HepG2 (cell line): ENCODE data around the gene TBX15. TPM values are rescaled to one million over a fixed set of nuclear protein-coding genes. Genes with fewer than 3 reads are reported as not detected.

ENCODE experiments used
- ATAC-seq: fragments of 200-7000 bp; cut with Tn5 transposase; 3 replicates; pipeline ENCODE4 v1.9.1; 2020; ENCODE audit warnings: mild to moderate bottlenecking, moderate library complexity
- BruUV-seq: library from RNA; stranded (reverse); fragments of 400-500 nt; replicated peaks from 2 replicates; lab custom pipeline; 2021; lab: Mats Ljungman, UMichigan
- CTCF ChIA-PET: fragments of 300-600 bp; formaldehyde crosslinking; extraction: SDS; loops from one replicate; lab custom pipeline; 2021; ENCODE audit warnings: low total read pairs, inconsistent platforms, low intra/inter-chr PET ratio; lab: Yijun Ruan, JAX
- POLR2A ChIA-PET: fragments of 350-600 bp; sonication (Branson Sonifier 250); formaldehyde crosslinking; loops from one replicate; lab custom pipeline; 2020; ENCODE audit warnings: antibody characterized with exemption, inconsistent platforms; lab: Yijun Ruan, JAX
- DNase-seq: peaks from one replicate; pipeline ENCODE4 v3.0.0-alpha.2; 2015; ENCODE audit warnings: low spot score
- FAIRE-seq: peaks from 3 replicates; lab custom pipeline; 2011; peaks lifted over from hg19 to GRCh38; lab: Jason Lieb, UNC
- H2AFZ ChIP-seq: one replicate; pipeline ENCODE4 v1.6.1; 2011; ENCODE audit warnings: low read length, inconsistent platforms
- H3K27ac ChIP-seq: fragments of 300-600 bp; 3 replicates; pipeline ENCODE4 v1.8.0; 2011; ENCODE audit warnings: mixed run types, mild to moderate bottlenecking, mixed read lengths, low read length, inconsistent platforms; ENCODE audit not compliant: insufficient read depth; ENCODE audit errors: extremely low read length
- H3K27me3 ChIP-seq, 2 experiments: fragments of 200-600 bp in 1 of 2; 2 replicates in 1 of 2; 3 replicates in 1 of 2; pipeline versions ENCODE4 v1.6.0 to v1.8.0; 2011; ENCODE audit warnings: low read length in 2 of 2, mild to moderate bottlenecking in 2 of 2, moderate library complexity in 2 of 2, inconsistent platforms in 1 of 2; ENCODE audit not compliant: insufficient read depth in 2 of 2, control insufficient read depth in 1 of 2
- H3K36me3 ChIP-seq, 2 experiments: fragments of 200-600 bp in 1 of 2; replicated peaks in 1 of 2; 2 replicates in 1 of 2; 3 replicates in 1 of 2; pipeline versions ENCODE4 v1.5.1 to v1.8.0; 2011; ENCODE audit warnings: low read length in 2 of 2, inconsistent platforms in 1 of 2; ENCODE audit not compliant: insufficient read depth in 2 of 2, control insufficient read depth in 1 of 2
- H3K4me1 ChIP-seq: 2 replicates; pipeline ENCODE4 v1.5.1; 2012; ENCODE audit warnings: low read length, inconsistent platforms; ENCODE audit not compliant: insufficient read depth
- H3K4me2 ChIP-seq: 2 replicates; pipeline ENCODE4 v1.6.0; 2011; ENCODE audit warnings: low read depth, low read length, inconsistent platforms
- H3K4me3 ChIP-seq, 3 experiments: fragments of 200-600 bp in 1 of 3; sonication (generic), shearing (Covaris generic) in 1 of 3; replicated peaks in 1 of 3; 2 replicates each; pipeline ENCODE4 v1.5.1; 2011 to 2016; ENCODE audit warnings: low read length in 3 of 3, inconsistent platforms in 2 of 3, low read depth in 2 of 3, mild to moderate bottlenecking in 2 of 3, control low read depth in 1 of 3, mixed read lengths in 1 of 3; ENCODE audit not compliant: insufficient read depth in 1 of 3
- H3K79me2 ChIP-seq: one replicate; pipeline ENCODE4 v1.6.1; 2011; ENCODE audit warnings: low read length, inconsistent platforms; ENCODE audit not compliant: insufficient read depth
- H3K9ac ChIP-seq: 2 replicates; pipeline ENCODE4 v1.6.0; 2011; ENCODE audit warnings: mild to moderate bottlenecking, low read depth, low read length, inconsistent platforms; ENCODE audit not compliant: insufficient read depth
- H3K9me3 ChIP-seq: 2 replicates; pipeline ENCODE4 v1.5.1; 2012; ENCODE audit warnings: mild to moderate bottlenecking, low read length
- H4K20me1 ChIP-seq: 2 replicates; pipeline ENCODE4 v1.6.0; 2011; ENCODE audit warnings: inconsistent platforms, mild to moderate bottlenecking, low read length, moderate library complexity; ENCODE audit not compliant: insufficient read depth
- ATAD3A ChIP-seq: sonication (generic); formaldehyde crosslinking; IDR thresholded peaks from 2 replicates; pipeline ENCODE4 v1.4.0; 2020; ENCODE audit warnings: missing genetic modification reagents
- CCAR2 ChIP-seq: fragments of 200-400 bp; formaldehyde crosslinking; optimal IDR thresholded peaks from 2 replicates; pipeline ENCODE3; 2018; ENCODE audit warnings: low read depth, mild to moderate bottlenecking, low read length, moderate library complexity
- FOSL2 ChIP-seq: sonication (generic); formaldehyde crosslinking; IDR thresholded peaks from 2 replicates; pipeline ENCODE4 v1.4.0; 2020; ENCODE audit warnings: missing genetic modification reagents
- KLF11 ChIP-seq: IDR thresholded peaks from 2 replicates; pipeline ENCODE4 v1.6.1; 2016; ENCODE audit warnings: missing compliant biosample characterization
- MATR3 ChIP-seq: sonication (generic); formaldehyde crosslinking; IDR thresholded peaks from 2 replicates; pipeline ENCODE4 v1.4.0; 2020; ENCODE audit warnings: missing genetic modification reagents
- MBNL3 ChIP-seq: fragments of 250-450 bp; sonication (Bioruptor Pico); conservative IDR thresholded peaks from 2 replicates; pipeline ENCODE4 v1.8.0; 2022; ENCODE audit warnings: mild to moderate bottlenecking, inconsistent platforms
- NFATC3 ChIP-seq: sonication (generic); formaldehyde crosslinking; IDR thresholded peaks from 2 replicates; pipeline ENCODE4 v1.5.1; 2020; ENCODE audit warnings: mild to moderate bottlenecking, missing genetic modification reagents
- NRL ChIP-seq: sonication (generic); formaldehyde crosslinking; IDR thresholded peaks from 2 replicates; pipeline ENCODE4 v1.5.0; 2020; ENCODE audit warnings: missing genetic modification reagents, mild to moderate bottlenecking, moderate library complexity, borderline replicate concordance
- PHF5A ChIP-seq: IDR thresholded peaks from one replicate; pipeline ENCODE4 v1.6.1; 2018; ENCODE audit warnings: low read depth, missing genetic modification reagents; ENCODE audit not compliant: unreplicated experiment
- SIN3B ChIP-seq: fragments of 150-350 bp; IDR thresholded peaks from 2 replicates; pipeline ENCODE4 v1.6.1; 2014; ENCODE audit warnings: low read length
- SIX4 ChIP-seq: sonication (generic); formaldehyde crosslinking; IDR thresholded peaks from 2 replicates; pipeline ENCODE4 v1.4.0; 2020; ENCODE audit warnings: missing genetic modification reagents
- SKI ChIP-seq: fragments of 450-650 bp; IDR thresholded peaks from one replicate; pipeline ENCODE4 v1.6.1; 2018; ENCODE audit warnings: mild to moderate bottlenecking; ENCODE audit not compliant: partially characterized antibody
- TBX3 ChIP-seq: fragments of 450-650 bp; IDR thresholded peaks from 2 replicates; pipeline ENCODE4 v1.6.1; 2017; ENCODE audit warnings: antibody characterized with exemption, mild to moderate bottlenecking, inconsistent platforms, borderline replicate concordance
- ZBTB7A ChIP-seq: sonication (generic); formaldehyde crosslinking; IDR thresholded peaks from 2 replicates; pipeline ENCODE4 v1.8.0; 2022; ENCODE audit warnings: mild to moderate bottlenecking, missing genetic modification reagents
- ZNF136 ChIP-seq: sonication (generic); formaldehyde crosslinking; IDR thresholded peaks from 2 replicates; pipeline ENCODE4 v1.8.1; 2022; ENCODE audit warnings: low read depth, mild to moderate bottlenecking, moderate library complexity, missing genetic modification reagents
- ZNF367 ChIP-seq: sonication (generic); formaldehyde crosslinking; IDR thresholded peaks from 2 replicates; pipeline ENCODE4 v1.4.0; 2020; ENCODE audit warnings: missing genetic modification reagents, borderline replicate concordance
- ZNF510 ChIP-seq: sonication (generic); formaldehyde crosslinking; IDR thresholded peaks from 2 replicates; pipeline ENCODE4 v1.4.0; 2020; ENCODE audit warnings: low read depth, mild to moderate bottlenecking, missing genetic modification reagents
- ZNF703 ChIP-seq: sonication (generic); formaldehyde crosslinking; IDR thresholded peaks from 2 replicates; pipeline ENCODE4 v1.5.1; 2020; ENCODE audit warnings: missing genetic modification reagents, mild to moderate bottlenecking, moderate library complexity, borderline replicate concordance
- ZNF792 ChIP-seq: IDR thresholded peaks from 2 replicates; pipeline ENCODE4 v1.6.1; 2016
- WGBS: methylation state at CpG from one replicate; pipeline ENCODE4 v1.1.6; 2017; ENCODE audit warnings: low lambda C conversion rate; 5-methylcytosine and 5-hydroxymethylcytosine counted together
- in situ Hi-C: cut with HindIII; loops from 2 replicates; pipeline ENCODE4 v1.10.0; 2017; ENCODE audit warnings: low pct_unique_long_range_greater_than_20kb; ENCODE audit not compliant: extremely low pct_ligation_motif_present
- intact Hi-C: fragments of 100-400 bp; cut with micrococcal nuclease; formaldehyde crosslinking; loops from one replicate; pipeline ENCODE4 v1.10.0; 2022; ENCODE audit not compliant: unreplicated experiment
- polyA plus RNA-seq, 8 experiments: library from polyadenylated mRNA; depleted of rRNA in 3 of 8; stranded (reverse) in 7 of 8; unstranded in 1 of 8; fragments of >200 nt; fragmentation: Illumina TruSeq in 4 of 8; extraction: Trizol in 4 of 8; gene quantifications; 2 replicates each; pipeline versions ENCODE4 v1.2.1 to v1.2.3, GENCODE V29; 2011 to 2016; ENCODE audit warnings: low read depth in 4 of 8, missing spikeins in 1 of 8, mixed read lengths in 1 of 8; ENCODE audit not compliant: insufficient read depth in 1 of 8
- total RNA-seq, 5 experiments: library from RNA; depleted of rRNA; stranded (reverse); fragments of >200 nt; fragmentation: Illumina TruSeq; extraction: Trizol; gene quantifications; 2 replicates each; pipeline ENCODE4 v1.2.3, GENCODE V29; 2016; ENCODE audit warnings: low read depth in 1 of 5
- TF ChIP-seq, protein P1 (sequence below): sonication (generic); formaldehyde crosslinking; IDR thresholded peaks from 2 replicates; pipeline ENCODE4 v1.5.0; 2020; ENCODE audit warnings: missing genetic modification reagents
- TF ChIP-seq, protein P2 (sequence below): sonication (generic); formaldehyde crosslinking; IDR thresholded peaks from 2 replicates; pipeline ENCODE4 v1.4.0; 2020; ENCODE audit warnings: mild to moderate bottlenecking, missing genetic modification reagents
- TF ChIP-seq, protein P3 (sequence below): fragments of 450-650 bp; IDR thresholded peaks from 2 replicates; pipeline ENCODE4 v1.6.1; 2016

Gene TBX15
- total and polyA plus RNA-seq, 2 of the 13 experiments (the other 11 are each of a cell fraction or from before 2014, with no cell fraction given): 0.42 to 1.9 TPM

DNA sequence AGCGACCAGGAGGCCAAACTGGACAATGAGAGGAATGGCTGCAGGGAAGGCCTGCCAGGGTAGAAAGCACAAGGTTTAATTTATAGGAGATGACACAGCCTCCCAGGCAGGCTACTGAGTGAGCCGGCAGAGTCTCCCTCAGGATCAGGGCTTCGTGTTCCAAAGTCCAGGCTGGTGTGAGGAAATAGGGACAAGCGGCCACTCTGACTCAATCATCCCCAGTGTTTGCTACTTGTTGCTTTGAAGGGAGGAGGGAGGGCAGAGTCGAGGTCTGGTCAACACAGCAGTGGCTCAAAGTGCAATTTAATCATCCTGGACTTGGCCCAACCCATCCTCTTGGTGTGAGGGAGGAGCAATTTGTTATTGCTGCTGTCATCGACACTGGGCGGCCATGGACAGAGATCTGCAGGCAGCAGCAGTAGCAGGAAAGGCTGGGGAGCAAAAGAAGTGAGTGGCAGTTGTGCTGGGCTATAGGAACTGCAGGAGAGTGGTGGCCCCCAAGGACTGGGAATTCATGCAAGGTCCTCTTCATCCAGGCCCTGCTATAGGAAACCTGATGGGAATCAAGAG lies 27.5 kb downstream of the TBX15 start:
- Histone ChIP-seq H3K9ac (peak overlapping the region; percentile 77), H3K36me3 (no peaks in the 10 kb centered on the region), H3K79me2 (no peaks in the 10 kb centered on the region), H3K27ac (peak overlapping the region; percentile 98), H2AFZ (no peak overlapping the region), H3K9me3 (no peaks in the 10 kb centered on the region), H3K27me3 (no peaks in the 10 kb centered on the region), H4K20me1 (no peaks in the 10 kb centered on the region), H3K4me2 (peak overlapping the region; percentile 67), H3K4me3 (peak overlapping the region in 2 of 3 experiments; percentile 29 to 41; a peak in 4 of 6 replicates), H3K4me1 (peaks cover 73% of the 10 kb centered on the region)
- DNase-seq: peak; percentile 100
- WGBS: 0% methylated on average over 7 of the region's 7 CpGs
- no TSS peak for BruUV-seq
- ATAC-seq: peak; percentile 90
- FAIRE-seq: peak; percentile 100
- ChIA-PET POLR2A (interaction anchor here (1.4 kb wide), 2 partner anchors 10 to 45 kb away, joined by 8 to 9 read pairs; no protein-coding TSS in a partner anchor), CTCF (no interaction called here)
- intact Hi-C loops: loop anchor here (10.0 kb wide), 1 partner anchor 184 kb away; the partner anchor contains the start of gene WARS2
- in situ Hi-C loops: no loop called here
- TF ChIP-seq ATAD3A (CRISPR knock-in tag) (no peak), MATR3 (no peak), ZNF703 (CRISPR knock-in tag) (peak; percentile 38; the same call in 1 of the 2 replicates), ZNF367 (CRISPR knock-in tag) (no peak), SIX4 (CRISPR knock-in tag) (peak; percentile 79; the same call in 1 of the 2 replicates), SIN3B (no peak), ZNF136 (CRISPR knock-in tag) (peak; percentile 92; the same call in 1 of the 2 replicates), ZNF792 (CRISPR knock-in tag) (peak; percentile 80; the same call in 1 of the 2 replicates), CCAR2 (no peak), ZNF510 (CRISPR knock-in tag) (no peak), NRL (CRISPR knock-in tag) (0 out of 2 replicates have a peak, but pooled peaks have one; percentile 48), FOSL2 (peak; percentile 97), TBX3 (peak; percentile 84; the same call in 1 of the 2 replicates), KLF11 (CRISPR knock-in tag) (no peak), NFATC3 (CRISPR knock-in tag) (no peak), ZBTB7A (CRISPR knock-in tag) (no peak), SKI (peak; percentile 86), PHF5A (CRISPR knock-in tag) (no peak), MBNL3 (CRISPR knock-in tag) (no peak)
- TF ChIP-seq, protein P1, sequence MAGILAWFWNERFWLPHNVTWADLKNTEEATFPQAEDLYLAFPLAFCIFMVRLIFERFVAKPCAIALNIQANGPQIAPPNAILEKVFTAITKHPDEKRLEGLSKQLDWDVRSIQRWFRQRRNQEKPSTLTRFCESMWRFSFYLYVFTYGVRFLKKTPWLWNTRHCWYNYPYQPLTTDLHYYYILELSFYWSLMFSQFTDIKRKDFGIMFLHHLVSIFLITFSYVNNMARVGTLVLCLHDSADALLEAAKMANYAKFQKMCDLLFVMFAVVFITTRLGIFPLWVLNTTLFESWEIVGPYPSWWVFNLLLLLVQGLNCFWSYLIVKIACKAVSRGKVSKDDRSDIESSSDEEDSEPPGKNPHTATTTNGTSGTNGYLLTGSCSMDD (CRISPR knock-in tag): no peak
- TF ChIP-seq, protein P2, sequence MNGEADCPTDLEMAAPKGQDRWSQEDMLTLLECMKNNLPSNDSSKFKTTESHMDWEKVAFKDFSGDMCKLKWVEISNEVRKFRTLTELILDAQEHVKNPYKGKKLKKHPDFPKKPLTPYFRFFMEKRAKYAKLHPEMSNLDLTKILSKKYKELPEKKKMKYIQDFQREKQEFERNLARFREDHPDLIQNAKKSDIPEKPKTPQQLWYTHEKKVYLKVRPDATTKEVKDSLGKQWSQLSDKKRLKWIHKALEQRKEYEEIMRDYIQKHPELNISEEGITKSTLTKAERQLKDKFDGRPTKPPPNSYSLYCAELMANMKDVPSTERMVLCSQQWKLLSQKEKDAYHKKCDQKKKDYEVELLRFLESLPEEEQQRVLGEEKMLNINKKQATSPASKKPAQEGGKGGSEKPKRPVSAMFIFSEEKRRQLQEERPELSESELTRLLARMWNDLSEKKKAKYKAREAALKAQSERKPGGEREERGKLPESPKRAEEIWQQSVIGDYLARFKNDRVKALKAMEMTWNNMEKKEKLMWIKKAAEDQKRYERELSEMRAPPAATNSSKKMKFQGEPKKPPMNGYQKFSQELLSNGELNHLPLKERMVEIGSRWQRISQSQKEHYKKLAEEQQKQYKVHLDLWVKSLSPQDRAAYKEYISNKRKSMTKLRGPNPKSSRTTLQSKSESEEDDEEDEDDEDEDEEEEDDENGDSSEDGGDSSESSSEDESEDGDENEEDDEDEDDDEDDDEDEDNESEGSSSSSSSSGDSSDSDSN (CRISPR knock-in tag): peak; percentile 47
- TF ChIP-seq, protein P3, sequence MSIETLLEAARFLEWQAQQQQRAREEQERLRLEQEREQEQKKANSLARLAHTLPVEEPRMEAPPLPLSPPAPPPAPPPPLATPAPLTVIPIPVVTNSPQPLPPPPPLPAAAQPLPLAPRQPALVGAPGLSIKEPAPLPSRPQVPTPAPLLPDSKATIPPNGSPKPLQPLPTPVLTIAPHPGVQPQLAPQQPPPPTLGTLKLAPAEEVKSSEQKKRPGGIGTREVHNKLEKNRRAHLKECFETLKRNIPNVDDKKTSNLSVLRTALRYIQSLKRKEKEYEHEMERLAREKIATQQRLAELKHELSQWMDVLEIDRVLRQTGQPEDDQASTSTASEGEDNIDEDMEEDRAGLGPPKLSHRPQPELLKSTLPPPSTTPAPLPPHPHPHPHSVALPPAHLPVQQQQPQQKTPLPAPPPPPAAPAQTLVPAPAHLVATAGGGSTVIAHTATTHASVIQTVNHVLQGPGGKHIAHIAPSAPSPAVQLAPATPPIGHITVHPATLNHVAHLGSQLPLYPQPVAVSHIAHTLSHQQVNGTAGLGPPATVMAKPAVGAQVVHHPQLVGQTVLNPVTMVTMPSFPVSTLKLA: no peak; the same call in 1 of the 2 replicates
